NCI-H510A (cell line): ENCODE results near the gene ESM1.

Experiments
- DNase-seq: peaks from one replicate; lab custom pipeline; 2025; lab: John Stamatoyannopoulos, UW

ESM1 gene

GRCh38 chr5:54981928-54982327, 3.5 kb downstream of the ESM1 start:
- DNase-seq, result no peak

DNA sequence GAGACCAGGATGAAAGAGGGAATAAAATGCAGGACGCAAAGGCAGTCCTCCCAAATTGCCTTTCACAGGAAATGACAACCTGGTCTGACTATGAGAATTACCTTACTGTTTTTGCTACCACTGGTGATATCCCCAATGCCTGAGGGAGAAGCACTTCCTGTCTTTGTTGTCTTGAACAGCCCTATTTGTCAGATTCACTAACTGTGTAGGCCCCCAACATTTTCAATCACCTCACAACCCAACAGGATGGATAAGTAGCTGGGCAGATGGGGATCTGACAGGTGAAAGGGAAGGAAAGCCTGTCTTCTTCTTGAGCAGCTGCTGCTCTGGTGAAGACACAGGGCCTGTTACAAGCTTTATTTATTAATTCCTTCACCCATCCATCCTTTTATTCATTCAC, 9.7 kb downstream of the ESM1 start:
- no peak for DNase-seq

DNA sequence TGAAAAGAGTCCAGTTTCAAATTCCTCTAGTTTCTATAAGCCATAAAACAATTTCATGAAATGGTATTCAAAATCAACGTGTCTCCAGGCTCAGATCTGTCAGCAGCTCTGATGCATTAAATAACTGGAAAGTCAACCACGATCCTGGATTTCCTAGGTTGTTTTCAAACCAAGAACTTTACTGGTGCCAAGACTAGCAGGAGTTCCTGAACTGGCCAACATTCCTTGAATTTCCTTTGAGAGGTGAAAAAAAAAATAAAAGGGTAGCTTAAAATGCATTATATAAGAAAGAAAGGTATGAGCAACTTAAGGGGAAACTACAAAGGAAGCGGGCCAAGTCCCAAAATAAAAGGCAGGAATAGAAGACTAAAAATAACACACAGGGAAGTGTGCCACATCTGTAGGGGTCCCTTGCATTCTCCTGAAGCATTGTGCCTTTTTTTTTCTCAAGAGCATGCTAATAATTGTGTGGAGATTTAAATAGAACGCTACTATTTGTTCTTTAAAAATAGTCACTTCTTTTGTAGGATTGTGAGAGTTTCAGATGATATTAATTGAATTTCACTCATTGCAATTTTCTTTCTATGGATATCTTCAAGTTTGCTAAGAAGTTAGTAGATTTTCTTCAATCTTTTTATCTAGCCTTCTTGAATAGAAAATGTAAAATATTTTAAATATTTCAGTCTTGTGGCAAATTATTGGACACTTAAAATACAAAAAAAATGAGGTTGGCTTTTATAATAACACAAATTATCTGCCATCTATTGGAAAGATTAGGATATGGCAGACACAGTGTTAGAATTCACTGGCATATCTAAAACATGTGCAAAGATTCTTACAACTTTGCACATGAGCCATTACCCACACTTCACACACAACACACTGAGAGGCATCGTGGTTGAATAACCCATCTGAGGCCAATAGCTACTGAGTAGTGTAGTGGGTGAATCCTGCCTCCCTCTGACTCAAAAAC, 15.3 kb downstream of the ESM1 start:
- no peak for DNase-seq

- DNase-seq, result no peak
Measured at GRCh38 chr5:54969242-54969641, 16.2 kb downstream of the ESM1 start.

DNA sequence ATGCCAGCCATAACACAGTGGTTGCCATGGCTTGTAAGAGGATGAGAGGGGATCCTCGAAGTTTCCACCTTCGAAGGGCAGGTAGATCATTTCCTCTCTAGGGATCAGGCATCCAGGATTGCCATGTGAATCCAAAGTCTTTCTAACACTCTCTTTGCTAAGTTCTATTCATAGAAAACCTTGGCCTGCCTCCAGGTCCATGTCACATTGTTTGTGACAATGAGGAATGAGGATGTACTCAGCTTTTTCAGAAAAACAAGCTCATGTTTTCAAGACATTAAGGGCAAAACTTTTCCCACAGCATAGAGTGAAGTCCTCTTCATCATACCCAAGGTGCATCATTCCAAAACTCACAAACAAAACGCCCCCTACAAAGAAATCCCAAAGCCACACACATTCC, 19.6 kb downstream of the ESM1 start:
- no peak for DNase-seq

- no peak for DNase-seq
Measured at GRCh38 chr5:54964405-54964804, 21.0 kb downstream of the ESM1 start.

- DNase-seq, result no peak
Measured at GRCh38 chr5:54959673-54960418, 25.5 kb downstream of the ESM1 start.

- DNase-seq, result no peak
Measured at GRCh38 chr5:54956922-54957321, 28.5 kb downstream of the ESM1 start.

- DNase-seq, result no peak
Measured at GRCh38 chr5:54947187-54947586, 38.2 kb downstream of the ESM1 start.

GRCh38 chr5:54946306-54946819, 39.0 kb downstream of the ESM1 start:
- no peak for DNase-seq

DNA sequence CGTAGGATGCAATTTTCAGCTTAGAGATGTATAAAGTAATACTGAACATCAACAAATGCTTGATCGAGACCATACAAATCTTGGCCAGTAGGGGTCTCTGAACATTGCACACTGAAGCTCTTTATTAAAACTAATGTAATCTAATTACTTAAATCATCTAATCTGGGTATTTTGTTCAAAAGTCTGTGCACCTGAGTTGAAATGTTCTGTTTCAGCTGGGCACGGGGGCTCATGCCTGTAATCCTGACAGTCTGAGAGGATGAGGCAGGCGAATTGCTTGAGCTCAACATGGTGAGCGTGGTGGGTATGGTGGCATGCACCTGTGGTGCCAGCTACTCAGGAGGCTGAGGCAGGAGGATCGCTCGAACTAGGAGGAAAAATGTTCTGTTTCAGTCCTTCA, 41.0 kb downstream of the ESM1 start:
- DNase-seq, result no peak

DNA sequence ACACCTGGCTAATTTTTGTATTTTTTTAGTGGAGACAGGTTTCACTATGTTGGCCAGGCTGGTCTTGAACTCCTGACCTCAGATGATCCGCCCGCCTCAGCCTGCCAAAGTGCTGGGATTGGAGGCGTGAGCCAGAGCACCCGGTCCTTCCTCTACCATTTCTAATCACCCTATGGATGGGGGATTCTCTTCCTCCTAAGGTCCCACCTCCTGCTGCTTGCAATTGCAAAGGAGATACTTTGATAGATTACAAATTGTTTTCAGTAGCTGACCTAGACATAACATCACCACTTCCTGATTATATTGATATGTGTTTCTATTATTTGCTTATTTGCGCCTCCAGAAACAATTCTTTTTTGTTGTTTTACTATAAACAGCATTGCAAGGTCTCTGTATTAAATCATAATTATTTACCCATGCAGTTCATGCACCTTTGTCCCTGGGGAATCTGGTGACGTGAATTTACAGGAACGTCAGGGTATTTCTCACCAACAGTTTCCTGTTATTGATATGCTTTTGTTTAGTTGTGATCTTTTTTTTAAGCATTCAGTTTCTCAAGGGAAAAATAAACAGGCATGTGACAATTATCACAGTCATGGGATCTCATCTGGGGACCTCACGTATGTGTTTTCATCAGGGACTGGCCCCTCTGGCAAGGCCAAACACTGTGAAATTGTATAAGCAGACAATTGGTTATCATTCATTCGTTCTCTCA, 43.2 kb downstream of the ESM1 start:
- no peak for DNase-seq

- DNase-seq, result no peak
Measured at GRCh38 chr5:54936201-54936600, 49.2 kb downstream of the ESM1 start.

DNA sequence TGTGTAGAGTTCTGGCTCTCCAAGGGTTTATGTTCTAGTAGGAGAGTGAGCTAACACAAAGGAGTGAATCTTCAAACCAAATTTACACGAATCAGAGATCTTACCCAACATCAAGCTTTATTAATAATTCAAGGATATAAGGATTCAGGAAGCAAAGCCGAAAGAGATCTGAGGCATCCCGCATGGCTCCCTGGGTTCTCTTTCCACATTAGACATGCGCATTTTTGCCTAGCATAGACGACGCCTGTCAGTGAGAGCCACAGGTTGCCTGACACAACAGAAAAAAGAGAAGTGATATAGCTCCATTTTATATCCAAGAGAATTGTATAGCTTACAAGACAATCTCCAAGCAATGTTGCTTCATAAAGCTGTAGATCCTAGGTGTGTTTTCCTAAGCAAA, 52.6 kb downstream of the ESM1 start:
- DNase-seq, result no peak

DNA sequence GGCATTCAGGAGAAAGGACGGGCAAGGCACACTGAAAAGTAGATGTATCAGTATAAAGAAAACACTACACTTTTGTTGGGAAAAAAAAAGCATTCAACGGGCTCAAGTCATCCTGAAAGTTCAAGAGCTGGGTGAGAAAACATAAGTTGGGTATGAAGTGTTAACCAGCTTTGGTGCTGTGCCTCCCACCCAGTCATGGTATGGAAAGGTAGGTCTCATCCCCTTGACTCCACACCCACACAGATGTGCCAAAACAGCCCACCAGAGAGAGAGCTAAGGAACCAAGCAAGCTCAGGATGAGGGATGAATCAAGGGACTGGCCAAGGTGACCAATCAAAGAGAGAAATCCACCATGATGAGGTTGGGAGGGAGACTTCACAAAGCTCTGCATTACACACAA, 54.7 kb downstream of the ESM1 start:
- no peak for DNase-seq
